K562 (cell line): ENCODE data around the gene ADK.

ENCODE experiments used
- GABPB1 ChIP-seq: sonication (generic); formaldehyde crosslinking; IDR thresholded peaks from 2 replicates; pipeline ENCODE4 v1.8.0; 2022; ENCODE audit warnings: mild to moderate bottlenecking, missing genetic modification reagents
- NR3C1 ChIP-seq: sonication (generic); formaldehyde crosslinking; IDR thresholded peaks from 2 replicates; pipeline ENCODE4 v1.8.1; 2022; ENCODE audit warnings: missing genetic modification reagents
- RCOR1 ChIP-seq, 2 experiments: IDR thresholded peaks; 2 replicates each; pipeline ENCODE4 v1.6.1; 2012; ENCODE audit warnings: low read depth in 2 of 2, low read length in 2 of 2, borderline replicate concordance in 1 of 2, improper control_type of control experiment in 1 of 2
- TF ChIP-seq, protein P1 (sequence below), 3 experiments: IDR thresholded peaks in 2 of 3; conservative IDR thresholded peaks in 1 of 3; 2 replicates each; pipeline ENCODE4 v1.5.1; 2011 to 2012; ENCODE audit warnings: low read length in 3 of 3, mild to moderate bottlenecking in 3 of 3, control low read depth in 2 of 3, improper control_type of control experiment in 1 of 3, inconsistent platforms in 1 of 3, low read depth in 1 of 3, mixed read lengths in 1 of 3, moderate library complexity in 1 of 3; ENCODE audit not compliant: insufficient read depth in 2 of 3
- TF ChIP-seq, protein P2 (sequence below), 2 experiments: fragments of 450-650 bp in 1 of 2; sonication (generic) in 1 of 2; formaldehyde crosslinking in 1 of 2; IDR thresholded peaks in 1 of 2; conservative IDR thresholded peaks in 1 of 2; 2 replicates each; pipeline versions ENCODE4 v1.6.1 to v1.8.1; 2016 to 2023; ENCODE audit warnings: mild to moderate bottlenecking in 2 of 2, moderate library complexity in 2 of 2, inconsistent platforms in 1 of 2, missing genetic modification reagents in 1 of 2

DNA sequence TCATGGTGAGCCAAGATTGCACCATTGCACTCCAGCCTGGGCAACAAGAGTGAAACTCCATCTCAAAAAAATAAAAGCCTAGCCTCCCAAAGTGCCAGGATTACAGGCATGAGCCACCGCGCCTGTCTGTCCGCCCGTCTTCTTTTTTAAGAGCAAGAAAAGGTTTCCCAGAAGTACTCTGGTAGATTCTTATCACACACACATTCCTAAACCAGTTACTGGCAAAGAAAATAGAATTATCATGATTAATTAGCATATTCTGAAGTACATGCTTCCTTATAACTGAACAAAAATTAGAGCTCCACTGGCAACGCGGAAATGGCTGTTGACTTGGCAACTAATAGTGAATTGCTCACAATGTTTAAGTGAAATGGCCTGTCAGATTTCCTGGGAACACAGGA, 87.0 kb downstream of the ADK start:
- TF ChIP-seq, protein P1, sequence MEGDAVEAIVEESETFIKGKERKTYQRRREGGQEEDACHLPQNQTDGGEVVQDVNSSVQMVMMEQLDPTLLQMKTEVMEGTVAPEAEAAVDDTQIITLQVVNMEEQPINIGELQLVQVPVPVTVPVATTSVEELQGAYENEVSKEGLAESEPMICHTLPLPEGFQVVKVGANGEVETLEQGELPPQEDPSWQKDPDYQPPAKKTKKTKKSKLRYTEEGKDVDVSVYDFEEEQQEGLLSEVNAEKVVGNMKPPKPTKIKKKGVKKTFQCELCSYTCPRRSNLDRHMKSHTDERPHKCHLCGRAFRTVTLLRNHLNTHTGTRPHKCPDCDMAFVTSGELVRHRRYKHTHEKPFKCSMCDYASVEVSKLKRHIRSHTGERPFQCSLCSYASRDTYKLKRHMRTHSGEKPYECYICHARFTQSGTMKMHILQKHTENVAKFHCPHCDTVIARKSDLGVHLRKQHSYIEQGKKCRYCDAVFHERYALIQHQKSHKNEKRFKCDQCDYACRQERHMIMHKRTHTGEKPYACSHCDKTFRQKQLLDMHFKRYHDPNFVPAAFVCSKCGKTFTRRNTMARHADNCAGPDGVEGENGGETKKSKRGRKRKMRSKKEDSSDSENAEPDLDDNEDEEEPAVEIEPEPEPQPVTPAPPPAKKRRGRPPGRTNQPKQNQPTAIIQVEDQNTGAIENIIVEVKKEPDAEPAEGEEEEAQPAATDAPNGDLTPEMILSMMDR (IDR thresholded peaks at IDR 0.05 in 2 of 3, conservative IDR thresholded peaks at IDR 0.05 in 1 of 3; ENCODE audit: insufficient read depth in 2 of 3, low read depth in 1 of 3, low read length in 3 of 3) = no peak
- no peak for TF ChIP-seq RCOR1 (IDR thresholded peaks at IDR 0.05; ENCODE audit: borderline replicate concordance in 1 of 2, low read depth in 2 of 2, low read length in 2 of 2)
- TF ChIP-seq, protein P2, sequence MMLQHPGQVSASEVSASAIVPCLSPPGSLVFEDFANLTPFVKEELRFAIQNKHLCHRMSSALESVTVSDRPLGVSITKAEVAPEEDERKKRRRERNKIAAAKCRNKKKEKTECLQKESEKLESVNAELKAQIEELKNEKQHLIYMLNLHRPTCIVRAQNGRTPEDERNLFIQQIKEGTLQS (IDR thresholded peaks at IDR 0.05) = no peak
- TF ChIP-seq, protein P2 (CRISPR knock-in tag; conservative IDR thresholded peaks at IDR 0.05) = no peak
- no peak for TF ChIP-seq NR3C1 (CRISPR knock-in tag)
- TF ChIP-seq GABPB1 (CRISPR knock-in tag) = no peak
